Measurements from ENCODE around the gene ARTN. TPM values are rescaled to one million over a fixed set of nuclear protein-coding genes. Genes with fewer than 3 reads are reported as not detected.

Gene ARTN
- total and polyA plus RNA-seq, 4 donors: 0.23 to 2.7 (median 1.2) TPM

- Histone ChIP-seq H3K27me3 (ENCODE audit: control insufficient read depth in 3 of 3, insufficient read depth in 3 of 3, low read length in 2 of 3) (no peaks in the 10 kb centered on the region), H3K36me3 (ENCODE audit: control insufficient read depth in 4 of 4, insufficient read depth in 4 of 4, low read length in 4 of 4) (peaks cover 0 to 10% (median 0%) of the 10 kb centered on the region in 4 donors), H3K9me3 (ENCODE audit: control insufficient read depth in 4 of 4, insufficient read depth in 3 of 4, low read length in 3 of 4) (no peaks in the 10 kb centered on the region), H3K9ac (ENCODE audit: insufficient read depth in 1 of 2, low read length in 2 of 2) (peak overlapping the region; percentile 39 to 74), H3K27ac (ENCODE audit: low read depth in 1 of 2, low read length in 1 of 2) (peak overlapping the region; percentile 97 to 99), H3K4me3 (peak overlapping the region; percentile 71), H3K4me1 (ENCODE audit: control insufficient read depth in 5 of 5, insufficient read depth in 5 of 5, low read length in 5 of 5) (peaks cover 3 to 20% (median 13%) of the 10 kb centered on the region in 5 donors)
- DNase-seq (no peak), ATAC-seq (ENCODE audit: insufficient read depth, low FRiP score) (peak; percentile 5)
- TF ChIP-seq CTCF (IDR thresholded peaks at IDR 0.05; ENCODE audit: control extremely low read depth, extremely low read depth): no peak
- 7 to 11% methylated on average over 26 to 27 of the region's 27 CpGs for WGBS, 2 donors
Measured at GRCh38 chr1:43947061-43947873, 13.7 kb downstream of the ARTN start.

GRCh38 chr1:43947874-43948437 is 14.4 kb downstream of the ARTN start:
- Histone ChIP-seq H3K9me3 (ENCODE audit: control insufficient read depth in 4 of 4, insufficient read depth in 3 of 4, low read length in 3 of 4) (no peaks in the 10 kb centered on the region), H3K27ac (ENCODE audit: low read depth in 1 of 2, low read length in 1 of 2) (no peak overlapping the region), H3K4me3 (peak overlapping the region; percentile 71), H3K36me3 (ENCODE audit: control insufficient read depth in 4 of 4, insufficient read depth in 4 of 4, low read length in 4 of 4) (peaks cover 0 to 10% (median 0%) of the 10 kb centered on the region in 4 donors), H3K4me1 (ENCODE audit: control insufficient read depth in 5 of 5, insufficient read depth in 5 of 5, low read length in 5 of 5) (peaks cover 3 to 20% (median 13%) of the 10 kb centered on the region in 5 donors), H3K27me3 (ENCODE audit: control insufficient read depth in 3 of 3, insufficient read depth in 3 of 3, low read length in 2 of 3) (no peaks in the 10 kb centered on the region), H3K9ac (ENCODE audit: insufficient read depth in 1 of 2, low read length in 2 of 2) (no peak overlapping the region)
- DNase-seq: no peak
- whole genome bisulfite sequencing, 2 donors: 36 to 72% methylated on average over 3 of the region's 3 CpGs
- no peak for ATAC-seq (ENCODE audit: insufficient read depth, low FRiP score)
- TF ChIP-seq CTCF (IDR thresholded peaks at IDR 0.05; ENCODE audit: control extremely low read depth, extremely low read depth): no peak

DNA sequence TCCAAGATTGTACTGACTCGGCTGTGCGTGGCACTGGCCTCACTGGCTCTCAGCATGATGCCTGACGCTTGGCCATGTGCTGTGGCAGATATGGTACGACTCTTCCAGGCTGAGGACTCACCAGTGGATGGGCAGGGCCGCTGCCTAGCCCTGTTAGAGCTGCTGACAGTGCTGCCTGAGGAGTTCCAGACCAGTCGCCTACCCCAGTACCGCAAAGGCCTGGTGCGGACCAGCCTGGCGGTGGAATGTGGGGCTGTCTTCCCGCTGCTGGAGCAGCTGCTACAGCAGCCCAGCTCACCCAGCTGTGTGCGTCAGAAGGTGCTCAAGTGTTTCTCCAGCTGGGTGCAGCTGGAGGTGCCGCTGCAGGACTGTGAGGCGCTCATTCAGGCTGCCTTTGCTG is 16.1 kb downstream of the ARTN start:
- H3K4me3 ChIP-seq: no peak overlapping the region
- H3K9ac ChIP-seq (ENCODE audit: insufficient read depth in 1 of 2, low read length in 2 of 2): no peak overlapping the region
- ATAC-seq (ENCODE audit: insufficient read depth, low FRiP score): no peak
- DNase-seq: no peak
- no peaks in the 10 kb centered on the region for H3K9me3 ChIP-seq (ENCODE audit: control insufficient read depth in 4 of 4, insufficient read depth in 3 of 4, low read length in 3 of 4)
- TF ChIP-seq CTCF (IDR thresholded peaks at IDR 0.05; ENCODE audit: control extremely low read depth, extremely low read depth): no peak
- WGBS, 2 donors: 93 to 95% methylated on average over 13 of the region's 13 CpGs
- peaks cover 0 to 15% (median 0%) of the 10 kb centered on the region in 4 donors for H3K36me3 ChIP-seq (ENCODE audit: control insufficient read depth in 4 of 4, insufficient read depth in 4 of 4, low read length in 4 of 4)
- peaks cover 3 to 20% (median 13%) of the 10 kb centered on the region in 5 donors for H3K4me1 ChIP-seq (ENCODE audit: control insufficient read depth in 5 of 5, insufficient read depth in 5 of 5, low read length in 5 of 5)
- H3K27ac ChIP-seq (ENCODE audit: low read depth in 1 of 2, low read length in 1 of 2): no peak overlapping the region
- H3K27me3 ChIP-seq (ENCODE audit: control insufficient read depth in 3 of 3, insufficient read depth in 3 of 3, low read length in 2 of 3): no peaks in the 10 kb centered on the region

All from lung (tissue), 12 donors.